ENCODE results near the gene RYR3.

DNA sequence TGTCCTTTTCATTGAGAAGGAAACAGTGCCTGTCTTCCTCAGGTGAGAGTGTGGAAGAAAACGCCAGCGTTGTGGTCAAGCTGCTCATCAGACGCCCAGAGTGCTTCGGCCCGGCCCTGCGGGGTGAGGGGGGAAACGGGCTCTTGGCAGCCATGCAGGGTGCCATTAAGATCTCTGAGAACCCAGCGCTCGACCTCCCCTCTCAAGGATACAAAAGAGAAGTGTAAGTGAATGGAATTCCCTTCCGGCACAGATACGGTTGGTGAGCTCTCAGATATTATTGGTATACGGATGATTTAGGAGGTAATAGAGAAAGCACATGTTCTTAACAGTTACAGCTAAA lies 411.9 kb downstream of the RYR3 start:
- TF ChIP-seq, protein P1, sequence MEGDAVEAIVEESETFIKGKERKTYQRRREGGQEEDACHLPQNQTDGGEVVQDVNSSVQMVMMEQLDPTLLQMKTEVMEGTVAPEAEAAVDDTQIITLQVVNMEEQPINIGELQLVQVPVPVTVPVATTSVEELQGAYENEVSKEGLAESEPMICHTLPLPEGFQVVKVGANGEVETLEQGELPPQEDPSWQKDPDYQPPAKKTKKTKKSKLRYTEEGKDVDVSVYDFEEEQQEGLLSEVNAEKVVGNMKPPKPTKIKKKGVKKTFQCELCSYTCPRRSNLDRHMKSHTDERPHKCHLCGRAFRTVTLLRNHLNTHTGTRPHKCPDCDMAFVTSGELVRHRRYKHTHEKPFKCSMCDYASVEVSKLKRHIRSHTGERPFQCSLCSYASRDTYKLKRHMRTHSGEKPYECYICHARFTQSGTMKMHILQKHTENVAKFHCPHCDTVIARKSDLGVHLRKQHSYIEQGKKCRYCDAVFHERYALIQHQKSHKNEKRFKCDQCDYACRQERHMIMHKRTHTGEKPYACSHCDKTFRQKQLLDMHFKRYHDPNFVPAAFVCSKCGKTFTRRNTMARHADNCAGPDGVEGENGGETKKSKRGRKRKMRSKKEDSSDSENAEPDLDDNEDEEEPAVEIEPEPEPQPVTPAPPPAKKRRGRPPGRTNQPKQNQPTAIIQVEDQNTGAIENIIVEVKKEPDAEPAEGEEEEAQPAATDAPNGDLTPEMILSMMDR (conservative IDR thresholded peaks at IDR 0.05; ENCODE audit: low read depth, low read length) = no peak
- no peak for TF ChIP-seq EZH2 (IDR thresholded peaks at IDR 0.05; ENCODE audit: borderline replicate concordance, low read depth, low read length, poor library complexity, severe bottlenecking)

All from A673 (cell line).